Stimulated activated naive CD4-positive, alpha-beta T cell treated with Interleukin-2 at 50 U/mL for 16 hours (primary cell): ENCODE results near the gene PLTP.
"Not testable (repeated sequence)": the region's sequence is repeated elsewhere in the genome, so short reads cannot be mapped to it uniquely, and the experiment has no call there.

ENCODE experiments used
- DNase-seq: peaks from one replicate; lab custom pipeline; 2025; lab: John Stamatoyannopoulos, UW

Gene PLTP

GRCh38 chr20:45911486-45912343 is at the start of gene PLTP:
TSS of gene PLTP (minus strand) at chr20:45912155. CDS start at chr20:45911452, 703 bp downstream.
- peak; percentile 20 for DNase-seq

- no peak for DNase-seq
Observed at GRCh38 chr20:45959956-45960630, 48.1 kb upstream of the PLTP start.

- no peak for DNase-seq
Observed at GRCh38 chr20:45959126-45959525, 47.2 kb upstream of the PLTP start.

GRCh38 chr20:45958593-45958992 is 46.6 kb upstream of the PLTP start:
- no peak for DNase-seq

- DNase-seq, result no peak
Observed at GRCh38 chr20:45957021-45957941, 45.3 kb upstream of the PLTP start.

- DNase-seq, result not testable (repeated sequence)
Observed at GRCh38 chr20:45956326-45956725, 44.4 kb upstream of the PLTP start.

- DNase-seq, result no peak
Observed at GRCh38 chr20:45953672-45954071, 41.7 kb upstream of the PLTP start.

GRCh38 chr20:45952861-45953260 is 40.9 kb upstream of the PLTP start:
- DNase-seq, result no peak

- no peak for DNase-seq
Observed at GRCh38 chr20:45951925-45952834, 40.2 kb upstream of the PLTP start.

GRCh38 chr20:45950330-45950646 is 38.3 kb upstream of the PLTP start:
- DNase-seq, result no peak

GRCh38 chr20:45949542-45950329 is 37.8 kb upstream of the PLTP start:
- DNase-seq, result no peak

- no peak for DNase-seq
Observed at GRCh38 chr20:45948742-45949541, 37.0 kb upstream of the PLTP start.

GRCh38 chr20:45948261-45948733 is 36.3 kb upstream of the PLTP start:
- no peak for DNase-seq

- no peak for DNase-seq
Observed at GRCh38 chr20:45947110-45947866, 35.3 kb upstream of the PLTP start.

GRCh38 chr20:45946149-45946970 is 34.4 kb upstream of the PLTP start:
- peak; percentile 10 for DNase-seq

- DNase-seq, result no peak
Observed at GRCh38 chr20:45945678-45946148, 33.8 kb upstream of the PLTP start.

GRCh38 chr20:45944965-45945677 is 33.2 kb upstream of the PLTP start:
- no peak for DNase-seq
